HG03565 (cell line): ENCODE data around the gene MGMT.

Experiments
- ATAC-seq: cut with Tn5 transposase; IDR thresholded peaks from one replicate; pipeline ENCODE4 v1.9.1; 2021; ENCODE audit warnings: mild to moderate bottlenecking, moderate library complexity; ENCODE audit not compliant: unreplicated experiment

The MGMT gene

GRCh38 chr10:129615921-129616525, 149.0 kb downstream of the MGMT start:
- no peak for ATAC-seq

- ATAC-seq, result no peak
These were observed 150.7 kb downstream of the MGMT start for GRCh38 chr10:129617768-129618167.

- ATAC-seq, result no peak
These were observed 154.0 kb downstream of the MGMT start for GRCh38 chr10:129621062-129621461.

GRCh38 chr10:129621693-129622092, 154.7 kb downstream of the MGMT start:
- no peak for ATAC-seq

DNA sequence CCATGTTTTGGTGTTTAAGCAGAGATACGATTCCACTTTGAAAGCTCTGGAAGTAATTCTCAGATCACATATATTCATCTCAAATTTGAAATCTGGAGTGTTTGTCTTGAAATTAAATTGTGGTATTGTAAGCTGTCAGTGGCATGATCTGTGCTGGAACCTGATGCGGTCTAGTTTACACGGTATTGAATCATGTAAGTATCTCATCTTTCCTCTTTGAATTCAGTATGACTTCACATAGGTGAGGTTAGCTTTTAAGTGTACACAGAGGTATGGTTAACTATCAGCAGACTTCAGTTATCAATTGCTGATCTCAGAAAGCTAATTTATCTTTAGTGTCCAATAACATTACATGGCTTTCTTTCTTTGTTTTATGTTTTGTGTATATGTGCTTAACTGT, 155.2 kb downstream of the MGMT start:
- no peak for ATAC-seq

GRCh38 chr10:129622736-129623135, 155.7 kb downstream of the MGMT start:
- no peak for ATAC-seq

DNA sequence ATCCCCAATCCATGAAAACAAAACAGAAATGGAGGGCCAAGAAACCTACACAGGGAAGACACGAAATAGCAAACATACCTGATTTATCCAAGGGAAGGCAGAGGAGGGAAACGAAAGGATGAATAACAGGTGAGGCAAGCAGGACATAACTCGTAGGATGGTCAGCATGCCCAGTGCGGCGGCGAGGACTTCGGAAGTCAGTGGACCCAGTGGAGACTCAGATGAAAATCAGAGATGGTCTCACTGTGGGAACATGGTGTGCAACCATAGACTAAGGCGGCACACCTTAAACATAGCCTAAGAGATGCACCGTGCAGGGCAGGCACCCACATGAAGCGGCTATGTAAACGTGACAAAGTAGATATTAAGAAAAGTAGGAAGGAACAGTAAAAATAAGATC, 157.5 kb downstream of the MGMT start:
- no peak for ATAC-seq

- no peak for ATAC-seq
These were observed 159.3 kb downstream of the MGMT start for GRCh38 chr10:129626309-129626708.

- ATAC-seq, result no peak
These were observed 159.9 kb downstream of the MGMT start for GRCh38 chr10:129626796-129627435.

- no peak for ATAC-seq
These were observed 160.4 kb downstream of the MGMT start for GRCh38 chr10:129627442-129627841.

GRCh38 chr10:129628823-129629222, 161.8 kb downstream of the MGMT start:
- no peak for ATAC-seq

DNA sequence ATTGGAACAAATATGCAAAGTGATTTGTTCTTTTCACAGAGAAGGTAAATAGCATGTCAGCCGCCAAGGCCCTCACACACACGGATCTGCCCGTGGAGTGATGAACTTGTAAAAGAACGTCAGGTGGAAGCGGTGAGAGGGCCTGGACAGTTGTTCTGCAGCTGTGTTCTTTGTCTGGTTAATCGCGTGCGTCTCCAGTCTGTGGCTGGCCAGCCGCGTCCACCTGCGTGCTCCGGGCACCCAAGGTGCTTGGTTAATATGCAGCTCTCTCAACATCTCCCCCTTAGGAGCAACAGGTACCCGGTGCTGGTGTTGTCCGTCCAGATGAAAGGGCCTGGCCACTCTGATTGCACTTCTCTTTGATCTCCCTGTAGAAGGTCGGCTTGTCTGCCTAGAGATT, 162.9 kb downstream of the MGMT start:
- no peak for ATAC-seq

- ATAC-seq, result no peak
These were observed 164.0 kb downstream of the MGMT start for GRCh38 chr10:129631006-129631405.

GRCh38 chr10:129631870-129632623, 165.0 kb downstream of the MGMT start:
- ATAC-seq, result no peak

- ATAC-seq, result no peak
These were observed 170.0 kb downstream of the MGMT start for GRCh38 chr10:129637010-129637409.

GRCh38 chr10:129637846-129638245, 170.8 kb downstream of the MGMT start:
- no peak for ATAC-seq

DNA sequence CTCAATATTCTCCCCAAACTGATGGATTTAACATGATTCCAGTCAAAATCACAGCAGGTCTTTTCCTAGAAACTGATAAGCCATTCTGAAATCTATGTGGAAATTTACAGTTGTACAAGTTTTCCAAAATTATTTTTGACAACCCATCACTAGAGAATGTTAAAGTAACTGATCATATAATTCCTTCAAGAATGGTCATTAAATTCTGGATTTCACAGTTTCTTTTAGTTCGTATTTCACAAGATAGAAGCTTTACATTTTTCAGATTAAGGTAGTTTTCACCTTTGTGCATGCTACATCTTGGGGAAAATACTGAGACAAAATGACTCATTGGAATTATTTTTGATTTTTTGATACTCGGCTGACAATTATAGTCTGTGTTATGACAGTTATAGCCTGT, 174.3 kb downstream of the MGMT start:
- ATAC-seq, result no peak

GRCh38 chr10:129641982-129642381, 174.9 kb downstream of the MGMT start:
- ATAC-seq, result no peak

GRCh38 chr10:129642427-129642826, 175.4 kb downstream of the MGMT start:
- ATAC-seq, result no peak

- ATAC-seq, result no peak
These were observed 176.2 kb downstream of the MGMT start for GRCh38 chr10:129643266-129643665.

GRCh38 chr10:129645487-129645886, 178.4 kb downstream of the MGMT start:
- ATAC-seq, result no peak

DNA sequence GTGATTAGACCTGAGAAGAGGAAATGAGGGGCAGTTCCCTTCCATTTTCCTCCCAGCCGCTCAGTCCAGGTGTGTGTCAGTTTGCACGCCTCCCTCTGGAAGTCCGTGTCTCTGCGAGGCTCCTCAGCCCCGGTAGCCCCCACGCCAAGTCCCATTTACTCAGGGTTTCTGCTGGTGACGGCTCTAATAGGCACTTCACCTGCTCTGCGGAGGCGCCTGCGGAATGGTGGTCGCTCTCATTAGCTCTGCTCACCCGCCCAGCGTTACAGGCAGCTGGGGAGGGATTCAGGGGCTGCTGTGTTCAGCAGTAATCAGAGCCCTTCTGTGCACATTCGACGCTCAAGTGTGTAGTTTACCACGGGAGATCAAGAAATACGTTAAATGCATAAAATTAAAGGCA, 179.9 kb downstream of the MGMT start:
- no peak for ATAC-seq
